ENCODE measurements around the gene BACH2.

BACH2 gene

GRCh38 chr6:90291565-90291964 lies 5.1 kb downstream of the BACH2 start:
- no peak overlapping the region for H3K4me3 ChIP-seq (ENCODE audit: control insufficient read depth, low read depth, low read length)
- TF ChIP-seq, protein P1, sequence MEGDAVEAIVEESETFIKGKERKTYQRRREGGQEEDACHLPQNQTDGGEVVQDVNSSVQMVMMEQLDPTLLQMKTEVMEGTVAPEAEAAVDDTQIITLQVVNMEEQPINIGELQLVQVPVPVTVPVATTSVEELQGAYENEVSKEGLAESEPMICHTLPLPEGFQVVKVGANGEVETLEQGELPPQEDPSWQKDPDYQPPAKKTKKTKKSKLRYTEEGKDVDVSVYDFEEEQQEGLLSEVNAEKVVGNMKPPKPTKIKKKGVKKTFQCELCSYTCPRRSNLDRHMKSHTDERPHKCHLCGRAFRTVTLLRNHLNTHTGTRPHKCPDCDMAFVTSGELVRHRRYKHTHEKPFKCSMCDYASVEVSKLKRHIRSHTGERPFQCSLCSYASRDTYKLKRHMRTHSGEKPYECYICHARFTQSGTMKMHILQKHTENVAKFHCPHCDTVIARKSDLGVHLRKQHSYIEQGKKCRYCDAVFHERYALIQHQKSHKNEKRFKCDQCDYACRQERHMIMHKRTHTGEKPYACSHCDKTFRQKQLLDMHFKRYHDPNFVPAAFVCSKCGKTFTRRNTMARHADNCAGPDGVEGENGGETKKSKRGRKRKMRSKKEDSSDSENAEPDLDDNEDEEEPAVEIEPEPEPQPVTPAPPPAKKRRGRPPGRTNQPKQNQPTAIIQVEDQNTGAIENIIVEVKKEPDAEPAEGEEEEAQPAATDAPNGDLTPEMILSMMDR (IDR thresholded peaks at IDR 0.05; ENCODE audit: control insufficient read depth, insufficient read depth, low read depth, low read length, missing control alignments) = no peak
- DNase-seq (ENCODE audit: low read depth) = no peak

GRCh38 chr6:90290811-90291420 lies 5.7 kb downstream of the BACH2 start:
- DNase-seq (ENCODE audit: low read depth) = no peak
- TF ChIP-seq, protein P1 (IDR thresholded peaks at IDR 0.05; ENCODE audit: control insufficient read depth, insufficient read depth, low read depth, low read length, missing control alignments) = no peak
- H3K4me3 ChIP-seq (ENCODE audit: control insufficient read depth, low read depth, low read length) = no peak overlapping the region

GRCh38 chr6:90289902-90290301 lies 6.7 kb downstream of the BACH2 start:
- TF ChIP-seq, protein P1 (IDR thresholded peaks at IDR 0.05; ENCODE audit: control insufficient read depth, insufficient read depth, low read depth, low read length, missing control alignments) = no peak

DNA sequence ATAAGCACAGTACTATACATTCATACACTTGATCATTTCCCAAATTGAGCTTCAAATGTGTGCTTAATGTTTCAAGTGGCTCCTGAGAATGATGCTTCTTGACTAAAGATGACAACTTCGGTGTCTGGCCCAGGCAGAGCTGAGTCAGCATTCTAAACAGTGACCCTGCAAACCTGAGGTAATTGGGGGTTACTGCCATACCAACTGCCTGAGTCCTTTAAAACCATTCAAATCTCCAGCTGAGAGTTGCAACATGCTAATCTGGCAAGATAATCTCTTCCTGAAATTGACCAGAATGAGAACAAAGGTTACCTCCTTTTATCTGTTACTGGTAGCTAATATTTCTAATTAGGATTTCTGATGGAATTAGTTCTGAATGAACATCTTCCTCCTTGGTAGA lies 8.2 kb downstream of the BACH2 start:
- H3K4me3 ChIP-seq (ENCODE audit: control insufficient read depth, low read depth, low read length) = no peak overlapping the region
- TF ChIP-seq, protein P1 (IDR thresholded peaks at IDR 0.05; ENCODE audit: control insufficient read depth, insufficient read depth, low read depth, low read length, missing control alignments) = no peak
- DNase-seq (ENCODE audit: low read depth) = no peak

More at GRCh38 chr6:90289902-90290301, 6.7 kb downstream of the BACH2 start:
- DNase-seq (ENCODE audit: low read depth) = no peak
- H3K4me3 ChIP-seq (ENCODE audit: control insufficient read depth, low read depth, low read length) = no peak overlapping the region

DNA sequence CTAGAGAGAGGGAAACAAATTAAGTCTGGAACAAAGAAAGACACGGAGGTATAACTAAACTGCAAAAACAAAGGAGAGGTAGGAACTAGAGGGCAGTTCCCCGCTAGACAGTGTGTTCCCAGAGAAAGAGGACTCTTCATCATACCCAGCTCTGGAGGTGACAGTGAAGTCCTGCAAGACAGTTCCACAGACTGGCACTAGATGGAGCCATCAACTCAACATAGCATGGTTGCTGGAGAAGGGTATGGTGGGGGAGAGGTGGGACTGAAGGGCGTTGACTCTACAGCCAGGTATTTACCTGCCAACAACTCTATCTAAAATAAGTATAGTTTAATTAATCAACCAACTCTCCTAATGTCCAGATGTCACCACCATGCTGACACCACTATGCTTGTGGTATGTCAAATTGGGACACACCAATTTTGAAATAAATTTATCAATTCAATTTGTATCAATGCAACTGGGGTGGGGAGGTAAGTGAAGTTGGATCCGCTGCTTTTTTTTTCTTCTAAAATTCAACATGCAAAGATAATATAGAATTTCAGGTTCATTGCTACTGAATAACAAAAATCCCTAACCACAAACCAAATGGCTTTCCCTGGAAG lies 9.7 kb downstream of the BACH2 start:
- DNase-seq (ENCODE audit: low read depth) = no peak
- TF ChIP-seq, protein P1 (IDR thresholded peaks at IDR 0.05; ENCODE audit: control insufficient read depth, insufficient read depth, low read depth, low read length, missing control alignments) = peak; percentile 58
- H3K4me3 ChIP-seq (ENCODE audit: control insufficient read depth, low read depth, low read length) = no peak overlapping the region

DNA sequence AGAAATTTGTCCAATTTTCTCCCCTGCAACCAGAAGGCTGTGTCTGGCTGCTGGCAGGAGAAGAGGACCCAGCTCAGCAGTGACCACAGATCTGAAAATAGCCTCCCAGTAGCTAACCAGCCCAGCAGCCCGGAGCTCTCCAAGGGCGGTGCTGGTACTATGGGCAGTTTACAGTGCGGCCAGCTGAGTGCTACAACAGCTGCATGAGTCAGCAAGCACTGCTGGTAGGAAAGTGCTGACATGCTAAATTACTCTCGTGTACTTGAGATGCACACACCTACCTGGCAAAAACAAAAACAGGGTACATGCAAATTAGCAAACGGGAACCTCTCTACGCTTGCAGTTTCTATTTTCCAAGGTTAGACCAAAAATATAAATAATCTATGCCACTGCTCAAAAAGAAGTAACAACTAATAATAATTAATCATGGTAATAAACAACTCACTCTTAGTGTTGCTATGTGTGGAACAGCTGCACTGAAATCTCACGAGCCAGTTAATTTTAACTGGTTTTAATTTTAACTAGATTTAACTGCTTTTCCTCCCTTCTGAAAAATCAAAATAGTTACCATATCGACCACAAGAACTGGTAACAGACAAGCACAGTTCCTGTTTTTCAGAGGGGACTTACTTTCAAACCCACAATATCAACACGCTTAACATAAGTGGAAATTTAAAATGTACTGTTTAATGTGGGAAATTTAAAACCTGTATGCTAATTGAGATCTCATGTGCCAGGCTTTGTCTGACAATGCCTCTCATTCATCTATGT lies 10.8 kb downstream of the BACH2 start:
- peak; percentile 53 for DNase-seq (ENCODE audit: low read depth)
- TF ChIP-seq, protein P1 (IDR thresholded peaks at IDR 0.05; ENCODE audit: control insufficient read depth, insufficient read depth, low read depth, low read length, missing control alignments) = no peak
- no peak overlapping the region for H3K4me3 ChIP-seq (ENCODE audit: control insufficient read depth, low read depth, low read length)

All from AG09309 (cell line).